GM12801 (cell line): ENCODE results near the gene AMPH.

ENCODE experiments used
- CTCF ChIP-seq: IDR thresholded peaks from one replicate; pipeline ENCODE4 v1.5.1; 2011; ENCODE audit warnings: control low read depth; ENCODE audit not compliant: insufficient read length; ENCODE audit errors: extremely low read depth

AMPH gene

GRCh38 chr7:38477333-38477732 lies 153.8 kb downstream of the AMPH start:
- TF ChIP-seq CTCF: no peak

GRCh38 chr7:38476764-38477163 lies 154.4 kb downstream of the AMPH start:
- no peak for TF ChIP-seq CTCF

- TF ChIP-seq CTCF: no peak
Observed at GRCh38 chr7:38465956-38466355, 165.2 kb downstream of the AMPH start.

GRCh38 chr7:38463277-38464225 lies 167.6 kb downstream of the AMPH start:
- TF ChIP-seq CTCF: no peak

- no peak for TF ChIP-seq CTCF
Observed at GRCh38 chr7:38462819-38463218, 168.4 kb downstream of the AMPH start.

- TF ChIP-seq CTCF: no peak
Observed at GRCh38 chr7:38461887-38462286, 169.3 kb downstream of the AMPH start.

- no peak for TF ChIP-seq CTCF
Observed at GRCh38 chr7:38453826-38454225, 177.3 kb downstream of the AMPH start.
